Islet precursor cell (in vitro differentiated cells): Measurements from ENCODE around the gene TINCR.
A peak's percentile ranks its signal among the peaks of the same experiment; 100 is the strongest.

Experiments used
- DNase-seq: peaks from one replicate; pipeline ENCODE4 v3.0.0-alpha.2; 2018

Gene TINCR

GRCh38 chr19:5558101-5558621 lies 9.6 kb downstream of the TINCR start:
- peak; percentile 62 for DNase-seq

- peak; percentile 50 for DNase-seq
These were observed 10.1 kb downstream of the TINCR start for GRCh38 chr19:5557691-5558090.

DNA sequence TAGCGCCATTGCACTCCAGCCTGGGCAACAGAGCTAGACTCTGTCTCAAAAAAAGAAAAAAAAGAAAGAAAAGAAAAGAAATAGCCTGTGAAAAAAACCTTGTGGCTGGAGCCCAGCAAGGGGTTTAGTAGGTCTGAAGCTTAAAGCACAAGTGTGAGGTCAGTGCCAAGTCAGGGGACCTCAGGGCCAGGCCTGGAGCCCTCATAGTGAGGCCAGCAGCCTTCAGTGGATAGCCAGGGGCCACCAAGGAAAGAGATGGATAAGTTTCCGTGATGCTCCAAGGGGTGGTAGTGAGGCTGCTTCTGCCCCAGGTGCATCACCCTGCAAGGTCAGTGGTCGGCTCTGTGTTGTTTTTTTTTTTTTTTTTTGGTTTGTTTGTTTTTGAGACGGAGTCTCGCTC lies 12.9 kb downstream of the TINCR start:
- DNase-seq, result no peak

- DNase-seq, result no peak
These were observed 13.9 kb downstream of the TINCR start for GRCh38 chr19:5553892-5554291.

- peak; percentile 75 for DNase-seq
These were observed 19.9 kb downstream of the TINCR start for GRCh38 chr19:5547881-5548280.

- DNase-seq, result no peak
These were observed 21.8 kb downstream of the TINCR start for GRCh38 chr19:5545984-5546383.

- DNase-seq, result no peak
These were observed 22.7 kb downstream of the TINCR start for GRCh38 chr19:5545051-5545450.

- DNase-seq, result no peak
These were observed 25.1 kb downstream of the TINCR start for GRCh38 chr19:5542665-5543064.

- DNase-seq, result no peak
These were observed 26.3 kb downstream of the TINCR start for GRCh38 chr19:5541456-5541855.

DNA sequence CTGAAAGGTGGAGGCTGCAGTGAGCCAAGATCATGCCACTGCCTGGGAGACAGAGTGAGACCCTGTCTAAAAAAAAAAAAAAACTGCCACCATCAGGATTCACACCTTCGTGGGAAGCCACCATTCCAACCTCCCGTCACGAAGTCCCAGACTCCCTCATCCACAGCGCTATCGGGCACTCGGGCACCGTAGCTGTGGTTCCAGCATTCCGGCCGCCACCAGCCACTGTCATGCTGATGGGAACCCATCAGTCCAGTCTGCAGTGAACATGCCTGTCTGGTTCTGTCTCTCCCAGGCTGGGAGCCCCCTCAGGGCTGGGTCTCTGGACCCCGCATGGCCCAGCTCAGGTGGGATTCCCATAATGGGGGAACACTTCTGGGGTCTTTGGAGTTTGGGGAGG lies 27.5 kb downstream of the TINCR start:
- no peak for DNase-seq

- DNase-seq, result no peak
These were observed 29.9 kb downstream of the TINCR start for GRCh38 chr19:5537870-5538269.

GRCh38 chr19:5536982-5537579 lies 30.7 kb downstream of the TINCR start:
- DNase-seq, result peak; percentile 90

DNA sequence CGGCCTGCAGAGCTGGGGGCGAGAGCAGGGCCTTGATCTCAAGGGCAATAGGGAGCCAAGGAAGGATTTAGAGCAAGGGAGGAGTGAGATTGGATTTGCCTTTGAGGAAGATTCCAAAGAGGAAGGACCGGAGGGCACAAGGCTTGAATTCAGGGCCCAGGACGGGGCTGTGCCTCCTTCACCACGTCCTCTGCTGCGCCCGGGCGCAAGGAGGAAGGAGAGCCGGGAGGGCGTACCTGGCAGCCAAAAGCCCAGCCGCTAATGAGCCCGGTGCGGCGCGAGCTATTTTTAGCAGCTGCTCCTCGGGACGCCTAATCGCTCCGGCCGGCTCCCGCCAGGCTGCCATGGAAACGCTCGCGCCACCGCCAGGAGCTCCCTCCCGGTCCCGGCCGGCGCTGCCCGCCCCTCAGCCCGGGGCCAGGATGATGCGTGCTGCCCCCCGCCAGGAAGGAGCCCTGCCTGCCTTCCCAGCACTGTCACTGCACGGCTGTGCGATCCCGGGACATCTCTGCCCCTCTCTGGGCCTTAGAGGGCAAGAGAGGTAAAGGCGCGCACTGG lies 31.3 kb downstream of the TINCR start:
- peak; percentile 95 for DNase-seq

- DNase-seq, result no peak
These were observed 32.8 kb downstream of the TINCR start for GRCh38 chr19:5534787-5535586.

- DNase-seq, result no peak
These were observed 34.5 kb downstream of the TINCR start for GRCh38 chr19:5533257-5533656.

- DNase-seq, result no peak
These were observed 37.1 kb downstream of the TINCR start for GRCh38 chr19:5530701-5531100.

GRCh38 chr19:5526691-5527090 lies 41.1 kb downstream of the TINCR start:
- DNase-seq, result no peak

GRCh38 chr19:5524081-5524480 lies 43.7 kb downstream of the TINCR start:
- DNase-seq, result no peak

DNA sequence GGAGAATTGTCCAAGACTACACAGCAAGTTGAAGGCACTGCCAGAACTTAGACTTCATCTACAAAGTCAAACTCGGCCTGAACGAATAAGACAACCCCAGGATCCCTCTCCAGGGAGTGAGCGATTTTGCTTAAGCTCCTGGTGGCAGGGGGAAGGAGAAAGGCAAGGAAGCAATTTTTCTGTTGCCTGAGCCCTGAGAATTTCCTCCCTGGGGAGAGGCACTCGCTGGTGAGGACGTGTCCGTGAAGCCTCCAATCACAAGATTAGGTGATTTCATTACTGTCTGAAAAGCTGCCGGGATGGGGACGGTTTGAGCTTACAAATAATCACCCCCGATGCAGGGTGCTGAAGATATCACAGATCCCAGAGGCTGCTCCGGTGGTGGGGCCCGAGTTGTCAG lies 45.6 kb downstream of the TINCR start:
- no peak for DNase-seq

- no peak for DNase-seq
These were observed 47.3 kb downstream of the TINCR start for GRCh38 chr19:5520501-5520900.

- no peak for DNase-seq
These were observed 48.7 kb downstream of the TINCR start for GRCh38 chr19:5519076-5519475.

- no peak for DNase-seq
These were observed 52.0 kb downstream of the TINCR start for GRCh38 chr19:5515737-5516136.

- no peak for DNase-seq
These were observed 53.8 kb downstream of the TINCR start for GRCh38 chr19:5514001-5514400.

DNA sequence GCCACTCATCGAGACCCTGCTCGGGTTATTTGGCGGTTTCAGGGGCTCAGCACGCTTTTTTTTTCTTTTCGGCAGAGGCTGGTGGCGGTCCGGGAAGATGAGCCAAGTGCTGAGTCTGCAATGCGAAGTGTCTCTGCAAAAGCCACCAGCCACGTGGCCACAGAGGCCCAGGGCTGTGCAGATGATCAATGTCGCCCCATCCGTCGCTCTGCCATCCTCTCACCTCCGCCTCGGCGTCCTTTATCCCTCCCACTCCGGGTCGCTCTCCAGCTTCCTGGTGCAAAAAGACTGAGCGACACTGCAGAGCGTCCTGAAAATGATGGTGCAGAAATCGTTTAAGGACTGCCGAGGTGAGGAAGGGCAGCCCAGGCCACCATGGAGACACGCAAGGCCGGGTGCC lies 55.0 kb downstream of the TINCR start:
- DNase-seq, result no peak
